Testis (tissue), 2 donors: Measurements from ENCODE around the gene OLR1.

ENCODE experiments used
- CTCF ChIP-seq, 3 experiments: fragments of 450-650 bp in 2 of 3; fragments of 200-600 bp in 1 of 3; sonication (generic) in 1 of 3; IDR thresholded peaks; one replicate each; pipeline ENCODE4 v1.5.1; 2016 to 2019; ENCODE audit warnings: antibody characterized with exemption in 3 of 3, mild to moderate bottlenecking in 2 of 3, moderate library complexity in 1 of 3
- POLR2A ChIP-seq: fragments of 450-650 bp; IDR thresholded peaks from one replicate; pipeline ENCODE4 v1.6.1; 2017; ENCODE audit warnings: antibody characterized with exemption, mild to moderate bottlenecking, moderate library complexity

- TF ChIP-seq CTCF (IDR thresholded peaks at IDR 0.05), result no peak
- no peak for TF ChIP-seq POLR2A
These were observed 52.9 kb downstream of the OLR1 start for GRCh38 chr12:10119066-10119465.
